NCI-H2171 treated with DMSO at 0.1 percent for 48 hours (cell line): ENCODE measurements around the gene BZW2.

ENCODE experiments used
- DNase-seq: peaks from one replicate; lab custom pipeline; 2025; lab: John Stamatoyannopoulos, UW

BZW2 gene

GRCh38 chr7:16753102-16753931 lies 107.3 kb downstream of the BZW2 start, which contains the start of gene TSPAN13:
Gene TSPAN13 (plus strand): TSS chr7:16753755. CDS start chr7:16753968, 213 bp downstream.
- peak; percentile 97 for DNase-seq

- DNase-seq, result peak; percentile 75
These were observed 108.2 kb downstream of the BZW2 start for GRCh38 chr7:16753932-16754855.

- DNase-seq, result peak; percentile 80
These were observed 108.9 kb downstream of the BZW2 start for GRCh38 chr7:16754856-16755317.

GRCh38 chr7:16755397-16755796 lies 109.4 kb downstream of the BZW2 start:
- DNase-seq, result no peak
